ENCODE results near the gene SOX6. TPM values are rescaled to one million over a fixed set of nuclear protein-coding genes. Genes with fewer than 3 reads are reported as not detected.

The SOX6 gene
- total and polyA plus RNA-seq, 2 of the 13 experiments (the other 11 are each of a cell fraction or from before 2014, with no cell fraction given) = 2.6 to 11.2 TPM

DNA sequence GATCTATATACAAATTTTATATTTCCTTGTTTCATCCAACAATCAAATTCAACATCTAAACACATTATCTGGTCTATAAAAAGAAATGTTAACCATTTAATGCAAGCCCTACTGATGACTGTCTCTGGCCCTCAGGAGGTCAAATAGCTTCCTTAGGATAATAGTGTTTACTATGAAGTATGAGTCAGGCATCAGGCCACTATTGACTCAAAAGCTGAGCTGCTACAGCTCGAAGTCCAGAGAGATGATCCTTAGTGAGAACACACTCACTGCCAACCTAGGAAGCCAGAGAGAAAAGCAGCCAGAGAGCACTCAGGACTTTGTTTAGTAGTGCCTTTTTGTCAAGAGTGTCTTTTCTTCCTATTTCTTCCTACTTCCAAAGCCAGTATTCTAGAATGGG is 171.8 kb downstream of the SOX6 start (continued):
- TF ChIP-seq HDAC2 (CRISPR knock-in tag; IDR thresholded peaks at IDR 0.05) (peak; percentile 93), ZNF3 (CRISPR knock-in tag; IDR thresholded peaks at IDR 0.05) (no peak), ZNF460 (CRISPR knock-in tag; IDR thresholded peaks at IDR 0.05; ENCODE audit: borderline replicate concordance) (no peak), CREB1 (IDR thresholded peaks at IDR 0.05) (no peak), CREB1 (CRISPR knock-in tag; IDR thresholded peaks at IDR 0.05) (peak; percentile 49), FOXP1 (IDR thresholded peaks at IDR 0.05) (peak; percentile 55; the same call in 1 of the 2 replicates), FOXP1 (CRISPR knock-in tag; IDR thresholded peaks at IDR 0.05) (peak; percentile 91), NR2C2 (CRISPR knock-in tag; IDR thresholded peaks at IDR 0.05; ENCODE audit: borderline replicate concordance) (peak; percentile 21; the same call in 1 of the 2 replicates), ZNF652 (CRISPR knock-in tag; IDR thresholded peaks at IDR 0.05; ENCODE audit: borderline replicate concordance, low read depth) (peak; percentile 97), SYNCRIP (IDR thresholded peaks at IDR 0.05; ENCODE audit: insufficient read depth, low read depth, low read length) (no peak), ZNF619 (CRISPR knock-in tag; IDR thresholded peaks at IDR 0.05) (no peak), ZNF549 (CRISPR knock-in tag; IDR thresholded peaks at IDR 0.05) (no peak), ZNF205 (CRISPR knock-in tag; IDR thresholded peaks at IDR 0.05) (no peak), ZNF350 (CRISPR knock-in tag; IDR thresholded peaks at IDR 0.05; ENCODE audit: borderline replicate concordance, low read depth) (no peak), ZNF660 (CRISPR knock-in tag; IDR thresholded peaks at IDR 0.05; ENCODE audit: borderline replicate concordance, low read depth) (no peak), ZNF10 (CRISPR knock-in tag; IDR thresholded peaks at IDR 0.05; ENCODE audit: borderline replicate concordance, low read depth) (no peak)
- TF ChIP-seq, protein P1, sequence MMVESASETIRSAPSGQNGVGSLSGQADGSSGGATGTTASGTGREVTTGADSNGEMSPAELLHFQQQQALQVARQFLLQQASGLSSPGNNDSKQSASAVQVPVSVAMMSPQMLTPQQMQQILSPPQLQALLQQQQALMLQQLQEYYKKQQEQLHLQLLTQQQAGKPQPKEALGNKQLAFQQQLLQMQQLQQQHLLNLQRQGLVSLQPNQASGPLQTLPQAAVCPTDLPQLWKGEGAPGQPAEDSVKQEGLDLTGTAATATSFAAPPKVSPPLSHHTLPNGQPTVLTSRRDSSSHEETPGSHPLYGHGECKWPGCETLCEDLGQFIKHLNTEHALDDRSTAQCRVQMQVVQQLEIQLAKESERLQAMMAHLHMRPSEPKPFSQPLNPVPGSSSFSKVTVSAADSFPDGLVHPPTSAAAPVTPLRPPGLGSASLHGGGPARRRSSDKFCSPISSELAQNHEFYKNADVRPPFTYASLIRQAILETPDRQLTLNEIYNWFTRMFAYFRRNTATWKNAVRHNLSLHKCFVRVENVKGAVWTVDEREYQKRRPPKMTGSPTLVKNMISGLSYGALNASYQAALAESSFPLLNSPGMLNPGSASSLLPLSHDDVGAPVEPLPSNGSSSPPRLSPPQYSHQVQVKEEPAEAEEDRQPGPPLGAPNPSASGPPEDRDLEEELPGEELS (CRISPR knock-in tag; IDR thresholded peaks at IDR 0.05) = peak; percentile 90
- TF ChIP-seq, protein P2, sequence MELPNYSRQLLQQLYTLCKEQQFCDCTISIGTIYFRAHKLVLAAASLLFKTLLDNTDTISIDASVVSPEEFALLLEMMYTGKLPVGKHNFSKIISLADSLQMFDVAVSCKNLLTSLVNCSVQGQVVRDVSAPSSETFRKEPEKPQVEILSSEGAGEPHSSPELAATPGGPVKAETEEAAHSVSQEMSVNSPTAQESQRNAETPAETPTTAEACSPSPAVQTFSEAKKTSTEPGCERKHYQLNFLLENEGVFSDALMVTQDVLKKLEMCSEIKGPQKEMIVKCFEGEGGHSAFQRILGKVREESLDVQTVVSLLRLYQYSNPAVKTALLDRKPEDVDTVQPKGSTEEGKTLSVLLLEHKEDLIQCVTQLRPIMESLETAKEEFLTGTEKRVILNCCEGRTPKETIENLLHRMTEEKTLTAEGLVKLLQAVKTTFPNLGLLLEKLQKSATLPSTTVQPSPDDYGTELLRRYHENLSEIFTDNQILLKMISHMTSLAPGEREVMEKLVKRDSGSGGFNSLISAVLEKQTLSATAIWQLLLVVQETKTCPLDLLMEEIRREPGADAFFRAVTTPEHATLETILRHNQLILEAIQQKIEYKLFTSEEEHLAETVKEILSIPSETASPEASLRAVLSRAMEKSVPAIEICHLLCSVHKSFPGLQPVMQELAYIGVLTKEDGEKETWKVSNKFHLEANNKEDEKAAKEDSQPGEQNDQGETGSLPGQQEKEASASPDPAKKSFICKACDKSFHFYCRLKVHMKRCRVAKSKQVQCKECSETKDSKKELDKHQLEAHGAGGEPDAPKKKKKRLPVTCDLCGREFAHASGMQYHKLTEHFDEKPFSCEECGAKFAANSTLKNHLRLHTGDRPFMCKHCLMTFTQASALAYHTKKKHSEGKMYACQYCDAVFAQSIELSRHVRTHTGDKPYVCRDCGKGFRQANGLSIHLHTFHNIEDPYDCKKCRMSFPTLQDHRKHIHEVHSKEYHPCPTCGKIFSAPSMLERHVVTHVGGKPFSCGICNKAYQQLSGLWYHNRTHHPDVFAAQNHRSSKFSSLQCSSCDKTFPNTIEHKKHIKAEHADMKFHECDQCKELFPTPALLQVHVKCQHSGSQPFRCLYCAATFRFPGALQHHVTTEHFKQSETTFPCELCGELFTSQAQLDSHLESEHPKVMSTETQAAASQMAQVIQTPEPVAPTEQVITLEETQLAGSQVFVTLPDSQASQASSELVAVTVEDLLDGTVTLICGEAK (IDR thresholded peaks at IDR 0.05) = no peak
- TF ChIP-seq, protein P2 (CRISPR knock-in tag; IDR thresholded peaks at IDR 0.05) = no peak
- TF ChIP-seq, protein P3, sequence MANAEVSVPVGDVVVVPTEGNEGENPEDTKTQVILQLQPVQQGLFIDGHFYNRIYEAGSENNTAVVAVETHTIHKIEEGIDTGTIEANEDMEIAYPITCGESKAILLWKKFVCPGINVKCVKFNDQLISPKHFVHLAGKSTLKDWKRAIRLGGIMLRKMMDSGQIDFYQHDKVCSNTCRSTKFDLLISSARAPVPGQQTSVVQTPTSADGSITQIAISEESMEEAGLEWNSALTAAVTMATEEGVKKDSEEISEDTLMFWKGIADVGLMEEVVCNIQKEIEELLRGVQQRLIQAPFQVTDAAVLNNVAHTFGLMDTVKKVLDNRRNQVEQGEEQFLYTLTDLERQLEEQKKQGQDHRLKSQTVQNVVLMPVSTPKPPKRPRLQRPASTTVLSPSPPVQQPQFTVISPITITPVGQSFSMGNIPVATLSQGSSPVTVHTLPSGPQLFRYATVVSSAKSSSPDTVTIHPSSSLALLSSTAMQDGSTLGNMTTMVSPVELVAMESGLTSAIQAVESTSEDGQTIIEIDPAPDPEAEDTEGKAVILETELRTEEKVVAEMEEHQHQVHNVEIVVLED (CRISPR knock-in tag; IDR thresholded peaks at IDR 0.05; ENCODE audit: borderline replicate concordance) = no peak
